Right ventricle myocardium inferior (tissue), 1 donor: Measurements from ENCODE around the gene CFAP141. TPM values are rescaled to one million over a fixed set of nuclear protein-coding genes. Genes with fewer than 3 reads are reported as not detected.
"Not testable (repeated sequence)": the region's sequence is repeated elsewhere in the genome, so short reads cannot be mapped to it uniquely, and the experiment has no call there.

Experiments
- ATAC-seq: fragments of 200-7000 bp; cut with Tn5 transposase; one replicate; pipeline ENCODE4 v1.9.1; 2020; ENCODE audit warnings: mild to moderate bottlenecking, moderate library complexity
- DNase-seq: peaks from one replicate; pipeline ENCODE4 v3.0.0; 2021; ENCODE audit errors: missing footprints
- intact Hi-C: fragments of 100-400 bp; cut with DNase I; formaldehyde crosslinking; loops from one replicate; pipeline ENCODE4 v1.11.0; 2022
- total RNA-seq: library from RNA; stranded (reverse); fragmentation: NEBNext Ultra II Directional; extraction: Animal tissue kit (Norgen Biotek cat#: 25700); gene quantifications from one replicate; pipeline ENCODE4 v1.2.1, GENCODE V29; 2021
- donor health status: DM: no; HTN: yes; CAD: no; lungs with severe emphysema.

Gene CFAP141
- total RNA-seq, 1 donor from 2014 or later, result not detected

DNA sequence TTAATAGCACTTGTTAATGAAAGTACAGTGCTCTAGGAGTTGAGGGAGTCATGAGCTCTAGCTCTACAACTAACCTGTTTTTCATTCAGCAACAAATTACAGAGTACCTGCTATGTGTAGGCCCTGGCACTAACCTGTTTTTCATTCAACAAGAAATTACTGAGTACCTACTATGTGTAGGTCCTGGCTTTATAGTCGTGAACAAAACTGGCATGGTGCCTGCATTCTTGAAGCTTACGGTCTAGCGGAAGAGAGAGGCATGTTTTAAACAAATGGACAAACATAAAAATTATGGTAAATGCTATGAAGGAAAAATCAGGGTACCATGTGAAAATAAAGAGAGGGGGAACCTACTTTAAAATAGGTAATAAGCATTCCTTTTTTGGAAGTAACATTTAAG is 12.4 kb upstream of the CFAP141 start:
- intact Hi-C loops, result no loop called here
- DNase-seq, result no peak
- ATAC-seq, result no peak

GRCh38 chr1:154213274-154213673 is 7.1 kb upstream of the CFAP141 start:
- DNase-seq, result no peak
- ATAC-seq, result no peak
- intact Hi-C loops, result no loop called here

- intact Hi-C loops, result no loop called here
- ATAC-seq, result peak; percentile 70
- no peak for DNase-seq
Observed at GRCh38 chr1:154212083-154212482, 6.0 kb upstream of the CFAP141 start.

GRCh38 chr1:154208677-154209388 is 2.7 kb upstream of the CFAP141 start:
- intact Hi-C loops, result no loop called here
- no peak for ATAC-seq
- DNase-seq, result no peak

GRCh38 chr1:154207262-154207661 is 1.1 kb upstream of the CFAP141 start:
- intact Hi-C loops, result no loop called here
- ATAC-seq (no peak), DNase-seq (no peak)

DNA sequence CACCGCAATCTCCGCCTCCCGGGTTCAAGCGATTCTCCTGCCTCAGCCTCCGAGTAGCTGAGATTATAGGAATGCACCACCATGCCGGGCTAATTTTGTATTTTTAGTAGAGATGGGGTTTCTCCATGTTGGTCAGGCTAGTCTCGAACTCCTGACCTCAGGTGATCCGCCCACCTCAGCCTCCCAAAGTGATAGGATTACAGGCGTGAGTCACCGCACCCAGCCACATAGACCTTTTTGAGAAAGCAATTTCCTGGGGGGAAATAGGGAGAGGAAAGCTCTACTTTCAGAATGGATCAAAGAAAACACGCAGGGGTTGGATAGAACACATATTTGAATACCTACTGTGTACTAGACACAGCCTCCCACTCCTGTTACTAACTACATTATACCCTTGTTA is 355 bp downstream of the CFAP141 start:
- DNase-seq, ATAC-seq, intact Hi-C loops: not testable (repeated sequence)

DNA sequence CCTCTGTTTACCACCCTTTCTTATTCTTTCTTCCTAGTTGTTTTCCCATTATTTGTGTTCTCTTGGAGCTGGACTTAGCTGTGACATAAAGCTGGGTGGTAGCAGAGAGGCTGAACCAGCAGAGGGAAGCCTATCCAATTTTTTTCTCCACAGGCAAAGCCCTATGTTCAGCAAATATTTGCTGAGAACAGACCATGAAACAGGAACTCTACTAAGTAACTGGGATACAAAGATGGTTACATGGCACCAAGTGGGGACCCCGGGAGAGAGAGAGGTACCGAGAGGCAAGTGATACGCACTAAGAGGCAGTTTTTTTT is 6.6 kb downstream of the CFAP141 start:
- DNase-seq, result no peak
- intact Hi-C loops, result loop anchor here (1.0 to 2.0 kb wide), 2 partner anchors 73 to 135 kb away; partner anchors contain the start of gene HAX1
- peak; percentile 34 for ATAC-seq

GRCh38 chr1:154198756-154199562 is 7.2 kb downstream of the CFAP141 start:
- intact Hi-C loops, result loop anchor here (1.0 to 2.0 kb wide), 2 partner anchors 73 to 136 kb away; partner anchors contain the start of gene HAX1
- ATAC-seq, result peak; percentile 62
- DNase-seq, result no peak

DNA sequence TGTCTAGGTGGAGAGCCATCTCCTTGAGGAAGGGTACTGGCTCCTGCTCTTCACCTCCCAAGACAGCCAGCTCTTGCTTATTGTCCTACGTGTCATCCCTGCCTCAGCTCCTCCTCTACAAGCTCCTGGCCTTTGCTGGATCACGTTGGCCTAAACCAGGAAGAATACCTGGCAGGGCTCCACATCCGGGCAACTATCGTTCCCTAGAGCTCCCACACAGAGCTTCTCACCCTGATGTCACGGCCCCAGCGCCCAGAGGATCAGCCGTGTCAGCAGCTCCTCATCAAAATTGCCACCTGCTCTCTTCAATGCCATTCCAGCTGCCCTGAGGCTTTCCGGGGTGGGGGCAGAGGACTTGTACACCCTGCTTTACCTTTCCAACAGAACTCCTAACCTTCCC is 12.3 kb downstream of the CFAP141 start:
- intact Hi-C loops, result no loop called here
- peak; percentile 68 for DNase-seq
- no peak for ATAC-seq

GRCh38 chr1:154192476-154192875 is 13.7 kb downstream of the CFAP141 start:
- intact Hi-C loops, result no loop called here
- no peak for DNase-seq
- ATAC-seq, result no peak

DNA sequence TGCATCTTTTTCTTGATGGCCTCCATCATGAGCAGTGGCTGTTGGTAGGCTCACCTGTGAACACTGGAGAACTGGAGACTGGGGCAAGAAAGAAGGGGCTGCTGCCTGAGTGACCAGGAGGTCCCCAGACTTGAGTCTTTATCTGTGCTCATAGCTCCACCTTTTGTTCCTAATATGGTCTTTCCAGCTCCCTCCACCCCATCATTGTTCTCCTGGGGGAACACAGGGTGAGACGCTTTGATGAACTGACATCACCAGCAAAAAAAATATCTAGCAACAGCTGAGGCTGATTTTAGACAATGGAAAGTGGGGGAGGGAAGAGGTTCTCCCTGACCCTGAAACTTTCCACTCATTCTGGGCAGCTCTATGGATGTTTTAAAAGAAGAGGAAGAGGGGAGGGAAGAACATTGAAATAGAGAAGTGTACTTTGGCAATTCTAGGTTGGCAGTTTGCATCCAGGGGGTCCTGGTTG is 14.1 kb downstream of the CFAP141 start, which contains the start of gene TPM3:
Gene TPM3 (minus strand): TSS at position 111 of the 472 bp plus-strand sequence. CDS start 82 bp downstream, at position 29.
- intact Hi-C loops, result no loop called here
- ATAC-seq, result no peak

GRCh38 chr1:154190550-154190949 is 15.6 kb downstream of the CFAP141 start:
- ATAC-seq (no peak), DNase-seq (no peak)
- intact Hi-C loops, result no loop called here

More for the DNA sequence above, 14.1 kb downstream of the CFAP141 start, which contains the start of gene TPM3:
- no peak for DNase-seq

GRCh38 chr1:154186852-154187501 is 19.2 kb downstream of the CFAP141 start:
- DNase-seq (no peak), ATAC-seq (no peak)
- intact Hi-C loops, result no loop called here

DNA sequence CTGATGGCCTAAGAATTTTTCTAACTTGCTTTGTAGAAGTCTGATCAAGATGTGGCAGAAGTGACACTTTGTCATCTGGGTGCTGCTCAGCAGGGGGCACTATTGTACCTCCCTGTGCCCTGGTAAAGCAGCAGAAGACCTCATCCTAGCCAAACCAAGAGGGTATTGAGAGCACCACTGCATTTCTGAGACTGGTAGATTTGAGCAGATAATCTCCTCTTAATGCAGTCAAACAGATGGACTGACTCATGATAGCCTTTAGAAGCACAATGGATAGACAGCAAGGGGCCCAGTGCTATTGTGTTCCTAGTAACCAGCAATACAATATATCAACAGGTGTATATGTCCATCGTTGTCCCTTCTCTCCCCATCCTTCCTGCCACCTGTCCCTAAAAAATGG is 20.0 kb downstream of the CFAP141 start:
- ATAC-seq (no peak), DNase-seq (no peak)
- intact Hi-C loops, result no loop called here

- intact Hi-C loops, result loop anchor here (1.0 kb wide), 1 partner anchor 37 kb away; the partner anchor contains the start of gene UBAP2L
- DNase-seq, result peak; percentile 98
Observed at GRCh38 chr1:154183046-154183915, 22.9 kb downstream of the CFAP141 start.

GRCh38 chr1:154182344-154183045 is 23.6 kb downstream of the CFAP141 start:
- DNase-seq, result peak; percentile 93
- intact Hi-C loops, result loop anchor here (1.0 kb wide), 1 partner anchor 38 kb away; the partner anchor contains the start of gene UBAP2L
- peak; percentile 61 for ATAC-seq

More at GRCh38 chr1:154183046-154183915, 22.9 kb downstream of the CFAP141 start:
- ATAC-seq, result peak; percentile 98

- DNase-seq (no peak), ATAC-seq (no peak)
- intact Hi-C loops, result no loop called here
Observed at GRCh38 chr1:154181944-154182343, 24.2 kb downstream of the CFAP141 start.
